Kidney epithelial cell (primary cell): ENCODE measurements around the gene TMEM132D. TPM values are rescaled to one million over a fixed set of nuclear protein-coding genes. Genes with fewer than 3 reads are reported as not detected.

Experiments
- DNase-seq: peaks from one replicate; pipeline ENCODE4 v3.0.0-alpha.2; 2010; ENCODE audit warnings: low read depth
- H3K27me3 ChIP-seq: 2 replicates; pipeline ENCODE4 v1.6.0; 2011; ENCODE audit warnings: low read length; ENCODE audit not compliant: control insufficient read depth, insufficient read depth
- H3K36me3 ChIP-seq: 2 replicates; pipeline ENCODE4 v1.5.1; 2011; ENCODE audit warnings: low read length; ENCODE audit not compliant: control insufficient read depth, insufficient read depth
- H3K4me3 ChIP-seq: 2 replicates; pipeline ENCODE4 v1.5.1; 2011; ENCODE audit warnings: low read depth, mild to moderate bottlenecking, control low read depth, low read length
- total RNA-seq: library from RNA; depleted of rRNA; stranded (reverse); fragments of >200 nt; gene quantifications from 2 replicates; pipeline ENCODE4 v1.2.3, GENCODE V29; 2015
- TF ChIP-seq, protein P1 (sequence below): IDR thresholded peaks from 2 replicates; pipeline ENCODE4 v1.5.1; 2011; ENCODE audit warnings: mild to moderate bottlenecking, moderate library complexity, low read length, control low read depth, inconsistent platforms; ENCODE audit not compliant: insufficient read depth, poor library complexity, severe bottlenecking

The TMEM132D gene
- total RNA-seq, 1 donor from 2014 or later: 6.4 TPM

DNA sequence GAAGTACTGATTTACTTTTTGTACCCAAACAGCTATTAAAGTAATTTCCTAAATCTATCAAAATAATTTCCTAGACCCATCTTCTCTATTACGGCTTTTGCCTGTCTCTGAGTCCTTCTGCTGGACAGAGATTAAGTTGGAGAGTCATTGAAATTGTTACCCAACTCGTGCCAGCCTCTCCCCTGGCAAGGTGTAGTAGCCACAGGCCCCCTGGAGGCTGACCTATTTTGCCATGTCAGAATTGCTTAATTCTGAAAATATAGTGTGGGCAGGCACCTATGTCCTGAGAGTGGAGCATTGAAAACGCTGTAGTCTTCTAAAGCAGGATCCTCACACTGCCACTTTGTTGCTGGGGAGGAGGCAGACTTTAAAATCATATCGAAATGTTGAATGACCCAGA is 742.3 kb downstream of the TMEM132D start:
- no peak overlapping the region for H3K4me3 ChIP-seq
- DNase-seq: no peak
- H3K27me3 ChIP-seq: no peaks in the 10 kb centered on the region
- H3K36me3 ChIP-seq: no peaks in the 10 kb centered on the region
- TF ChIP-seq, protein P1, sequence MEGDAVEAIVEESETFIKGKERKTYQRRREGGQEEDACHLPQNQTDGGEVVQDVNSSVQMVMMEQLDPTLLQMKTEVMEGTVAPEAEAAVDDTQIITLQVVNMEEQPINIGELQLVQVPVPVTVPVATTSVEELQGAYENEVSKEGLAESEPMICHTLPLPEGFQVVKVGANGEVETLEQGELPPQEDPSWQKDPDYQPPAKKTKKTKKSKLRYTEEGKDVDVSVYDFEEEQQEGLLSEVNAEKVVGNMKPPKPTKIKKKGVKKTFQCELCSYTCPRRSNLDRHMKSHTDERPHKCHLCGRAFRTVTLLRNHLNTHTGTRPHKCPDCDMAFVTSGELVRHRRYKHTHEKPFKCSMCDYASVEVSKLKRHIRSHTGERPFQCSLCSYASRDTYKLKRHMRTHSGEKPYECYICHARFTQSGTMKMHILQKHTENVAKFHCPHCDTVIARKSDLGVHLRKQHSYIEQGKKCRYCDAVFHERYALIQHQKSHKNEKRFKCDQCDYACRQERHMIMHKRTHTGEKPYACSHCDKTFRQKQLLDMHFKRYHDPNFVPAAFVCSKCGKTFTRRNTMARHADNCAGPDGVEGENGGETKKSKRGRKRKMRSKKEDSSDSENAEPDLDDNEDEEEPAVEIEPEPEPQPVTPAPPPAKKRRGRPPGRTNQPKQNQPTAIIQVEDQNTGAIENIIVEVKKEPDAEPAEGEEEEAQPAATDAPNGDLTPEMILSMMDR: no peak

DNA sequence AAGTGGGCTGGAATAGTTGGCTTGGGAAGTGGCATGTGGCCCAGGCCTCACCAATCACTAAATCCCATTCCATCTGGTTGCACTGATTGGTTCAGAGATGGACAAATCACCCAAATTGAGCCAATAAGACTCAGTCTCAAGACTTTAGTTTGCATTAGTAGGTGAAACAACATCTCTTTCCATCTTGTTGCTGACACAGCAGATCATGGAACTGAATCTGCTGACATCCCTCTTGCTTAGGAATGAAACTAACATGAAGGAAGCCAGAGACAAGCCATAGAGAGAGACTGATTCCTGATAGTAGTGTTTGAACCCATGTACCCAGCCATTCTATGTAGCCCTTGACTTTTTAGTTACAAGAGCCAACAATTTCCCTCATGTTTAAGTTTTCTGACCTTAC is 743.5 kb downstream of the TMEM132D start:
- DNase-seq: no peak
- Histone ChIP-seq H3K27me3 (no peaks in the 10 kb centered on the region), H3K4me3 (no peak overlapping the region), H3K36me3 (no peaks in the 10 kb centered on the region)
- TF ChIP-seq, protein P1: no peak

DNA sequence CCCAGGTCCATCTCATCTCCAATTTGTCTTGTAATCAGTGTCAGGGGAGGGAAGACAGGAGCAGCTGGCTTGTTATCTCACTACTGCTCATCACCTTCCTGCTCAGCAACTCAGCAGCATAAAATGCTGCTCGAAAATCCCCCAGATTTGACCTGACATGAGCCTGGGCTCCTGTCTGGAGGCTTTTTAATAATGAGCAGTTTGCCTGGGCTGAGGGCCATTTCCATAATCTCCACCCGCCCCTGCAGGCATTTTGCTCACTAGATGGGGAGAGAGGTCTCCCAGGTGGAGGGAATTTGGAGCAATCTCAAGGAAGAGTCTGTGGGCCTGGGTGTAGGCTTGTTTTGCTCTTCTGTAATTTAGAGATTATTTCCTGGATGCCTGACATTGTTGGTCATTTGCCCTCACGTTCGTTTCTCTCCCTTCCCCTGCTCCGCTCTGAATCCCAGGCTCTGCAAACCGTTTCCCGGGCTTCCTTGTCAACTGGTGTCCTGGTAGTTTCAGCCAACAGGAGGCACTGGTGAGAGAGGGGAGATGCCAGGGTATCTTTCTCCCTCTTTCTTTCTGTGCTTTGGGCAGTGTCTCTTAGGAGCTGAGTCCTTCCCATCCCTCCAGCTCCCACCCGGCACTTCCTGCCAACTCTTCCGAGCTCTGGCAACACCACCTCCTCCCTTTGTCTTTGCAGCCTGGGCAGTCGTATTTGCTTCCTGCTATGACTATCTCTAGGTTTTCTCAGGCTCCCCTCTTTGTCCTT is 751.3 kb downstream of the TMEM132D start:
- DNase-seq: no peak
- no peaks in the 10 kb centered on the region for H3K36me3 ChIP-seq
- H3K27me3 ChIP-seq: no peaks in the 10 kb centered on the region
- TF ChIP-seq, protein P1: no peak
- H3K4me3 ChIP-seq: no peak overlapping the region

DNA sequence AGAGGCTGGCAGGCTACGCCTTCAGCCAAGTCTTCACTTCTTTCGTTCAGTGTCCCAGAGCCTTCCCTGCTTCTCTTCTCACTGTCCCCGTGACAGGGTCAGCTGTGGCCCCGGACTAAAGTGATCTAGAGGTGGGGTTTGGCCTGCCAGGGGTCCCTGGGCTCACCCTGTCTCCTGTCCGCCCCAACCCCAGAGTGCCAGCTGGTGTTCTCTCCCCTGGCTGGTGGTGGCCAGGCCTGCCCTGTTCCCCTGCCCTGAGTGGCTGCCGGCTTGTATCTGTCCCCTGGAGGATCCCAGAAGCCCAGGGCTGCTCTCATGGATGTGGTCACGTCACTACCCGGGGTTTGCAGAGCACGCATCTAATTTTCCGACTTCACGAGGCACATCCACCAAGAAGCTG is 753.1 kb downstream of the TMEM132D start:
- H3K4me3 ChIP-seq: no peak overlapping the region
- no peaks in the 10 kb centered on the region for H3K27me3 ChIP-seq
- no peaks in the 10 kb centered on the region for H3K36me3 ChIP-seq
- TF ChIP-seq, protein P1: no peak
- no peak for DNase-seq

DNA sequence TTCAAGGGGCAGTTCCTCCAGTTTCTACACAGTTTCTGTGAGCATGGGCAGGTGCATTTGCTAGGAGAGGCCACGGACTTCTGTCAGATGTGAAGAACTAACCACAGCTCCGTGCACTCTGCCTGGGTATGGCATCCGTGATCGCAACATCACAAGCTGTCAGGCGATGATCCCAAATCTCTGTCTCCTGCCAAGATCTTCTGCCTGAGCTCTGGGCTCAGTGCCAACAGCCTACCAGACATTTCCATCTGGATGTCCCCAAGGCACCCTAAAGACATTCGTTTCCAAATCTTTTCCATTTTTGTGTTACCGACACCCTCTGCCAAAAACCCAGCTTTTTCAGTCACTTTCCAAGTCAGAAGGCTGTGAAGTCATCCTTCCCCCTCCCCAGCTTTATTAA is 758.4 kb downstream of the TMEM132D start:
- Histone ChIP-seq H3K4me3 (no peak overlapping the region), H3K27me3 (no peaks in the 10 kb centered on the region), H3K36me3 (no peaks in the 10 kb centered on the region)
- no peak for DNase-seq
- TF ChIP-seq, protein P1: no peak

DNA sequence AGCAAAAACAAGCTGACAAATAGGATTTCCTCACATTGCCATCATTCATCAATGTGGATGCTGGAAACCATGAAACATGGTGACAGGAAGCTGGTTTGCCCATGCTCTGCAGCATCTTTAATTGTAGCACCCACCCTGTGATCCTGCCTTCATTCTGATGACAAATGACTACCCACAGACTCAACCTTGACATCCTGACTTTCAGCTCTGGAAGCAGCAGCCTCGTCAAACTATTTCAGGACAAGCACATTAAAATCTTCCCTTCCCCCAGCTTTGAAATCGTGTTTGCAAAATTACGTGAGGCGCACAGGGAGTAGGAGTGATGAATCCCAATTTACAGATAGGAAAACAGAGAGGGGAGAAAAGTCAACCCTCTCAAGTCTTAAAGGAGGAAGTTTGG is 765.0 kb downstream of the TMEM132D start:
- H3K36me3 ChIP-seq: no peaks in the 10 kb centered on the region
- H3K27me3 ChIP-seq: no peaks in the 10 kb centered on the region
- no peak overlapping the region for H3K4me3 ChIP-seq
- TF ChIP-seq, protein P1: no peak
- DNase-seq: no peak
